ENCODE measurements around the gene NFE2L1.
"Not testable (repeated sequence)": the region's sequence is repeated elsewhere in the genome, so short reads cannot be mapped to it uniquely, and the experiment has no call there.

- not testable (repeated sequence) for TF ChIP-seq MAX (CRISPR knock-in tag; IDR thresholded peaks at IDR 0.05); HDAC6 (IDR thresholded peaks at IDR 0.05; ENCODE audit: low read depth, low read length); CTCF (IDR thresholded peaks at IDR 0.05 in 2 of 3, conservative IDR thresholded peaks at IDR 0.05 in 1 of 3; ENCODE audit: insufficient read depth in 2 of 3, low read depth in 1 of 3, low read length in 3 of 3); TSHZ1 (CRISPR knock-in tag; IDR thresholded peaks at IDR 0.05)
These were observed 46.5 kb upstream of the NFE2L1 start for GRCh38 chr17:48001657-48002056.
